ENCODE measurements around the gene NINJ2.
"Not testable (repeated sequence)": the region's sequence is repeated elsewhere in the genome, so short reads cannot be mapped to it uniquely, and the experiment has no call there.

DNA sequence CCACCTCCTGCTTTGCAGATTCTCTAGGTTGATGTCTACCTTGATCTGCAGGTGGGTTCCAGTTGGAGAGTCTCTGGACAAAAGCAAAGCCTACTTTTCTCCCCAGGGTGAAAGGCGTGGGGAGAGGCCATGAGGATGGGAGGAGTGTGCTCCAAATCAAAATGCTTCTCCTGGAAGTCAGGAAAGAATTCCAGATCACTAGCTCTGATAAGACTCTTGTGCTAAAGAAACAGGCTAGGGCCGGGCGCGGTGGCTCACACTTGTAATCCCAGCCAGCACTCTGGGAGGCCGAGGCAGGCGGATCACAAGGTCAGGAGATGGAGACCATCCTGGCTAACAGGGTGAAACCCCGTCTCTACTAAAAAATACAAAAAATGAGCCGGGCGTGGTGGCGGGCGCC, 21.9 kb downstream of the NINJ2 start:
- TF ChIP-seq YY1 (IDR thresholded peaks at IDR 0.05; ENCODE audit: insufficient read depth, insufficient read length); ZNF274 (IDR thresholded peaks at IDR 0.05; ENCODE audit: low read depth, low read length); SUZ12 (IDR thresholded peaks at IDR 0.05; ENCODE audit: extremely low read depth, insufficient read depth, insufficient read length): not testable (repeated sequence)
